C4-2B (cell line): ENCODE data around the gene CXADR.

ENCODE experiments used
- ZFX ChIP-seq: fragments of 450-650 bp; IDR thresholded peaks from 2 replicates; pipeline ENCODE4 v1.6.1; 2017
- TF ChIP-seq, protein P1 (sequence below): fragments of 450-650 bp; conservative IDR thresholded peaks from 2 replicates; pipeline ENCODE4 v1.5.1; 2017; ENCODE audit warnings: mild to moderate bottlenecking

DNA sequence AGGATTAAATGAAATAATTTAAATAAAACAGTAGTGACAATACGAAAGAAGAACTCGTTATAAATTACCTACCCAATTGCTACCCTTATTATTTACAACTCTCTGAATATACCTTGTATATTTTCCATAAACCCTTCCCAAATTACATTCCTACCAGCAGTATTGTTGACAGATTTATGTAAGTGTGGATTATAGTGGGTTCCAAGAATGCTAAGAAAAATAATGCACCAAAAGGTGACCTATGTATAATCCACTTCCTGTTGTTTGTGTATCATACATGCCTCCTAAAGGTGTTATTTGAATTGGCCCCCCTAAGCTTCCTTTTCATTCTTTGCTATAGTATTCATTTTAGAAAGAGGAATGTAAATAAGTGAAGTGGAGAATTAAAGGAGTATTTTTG lies 33.2 kb upstream of the CXADR start:
- TF ChIP-seq, protein P1, sequence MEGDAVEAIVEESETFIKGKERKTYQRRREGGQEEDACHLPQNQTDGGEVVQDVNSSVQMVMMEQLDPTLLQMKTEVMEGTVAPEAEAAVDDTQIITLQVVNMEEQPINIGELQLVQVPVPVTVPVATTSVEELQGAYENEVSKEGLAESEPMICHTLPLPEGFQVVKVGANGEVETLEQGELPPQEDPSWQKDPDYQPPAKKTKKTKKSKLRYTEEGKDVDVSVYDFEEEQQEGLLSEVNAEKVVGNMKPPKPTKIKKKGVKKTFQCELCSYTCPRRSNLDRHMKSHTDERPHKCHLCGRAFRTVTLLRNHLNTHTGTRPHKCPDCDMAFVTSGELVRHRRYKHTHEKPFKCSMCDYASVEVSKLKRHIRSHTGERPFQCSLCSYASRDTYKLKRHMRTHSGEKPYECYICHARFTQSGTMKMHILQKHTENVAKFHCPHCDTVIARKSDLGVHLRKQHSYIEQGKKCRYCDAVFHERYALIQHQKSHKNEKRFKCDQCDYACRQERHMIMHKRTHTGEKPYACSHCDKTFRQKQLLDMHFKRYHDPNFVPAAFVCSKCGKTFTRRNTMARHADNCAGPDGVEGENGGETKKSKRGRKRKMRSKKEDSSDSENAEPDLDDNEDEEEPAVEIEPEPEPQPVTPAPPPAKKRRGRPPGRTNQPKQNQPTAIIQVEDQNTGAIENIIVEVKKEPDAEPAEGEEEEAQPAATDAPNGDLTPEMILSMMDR = no peak
- no peak for TF ChIP-seq ZFX
